ENCODE results near the gene ZP2.

Gene ZP2

GRCh38 chr16:21169249-21169981 is 42.0 kb downstream of the ZP2 start:
- Histone ChIP-seq H3K4me2 (no peak overlapping the region), H3K27ac (no peak overlapping the region), H3K9ac (no peak overlapping the region), H3K4me1 (0 out of 20 replicates have a peak, but pooled peaks cover 0 to 6% (median 0%) of the 10 kb centered on the region in 10 experiments), H4K20me1 (peaks cover 0 to 13% (median 0%) of the 10 kb centered on the region in 11 experiments; a peak in 4 of 22 replicates), H3K4me3 (no peak overlapping the region), H3K9me3 (replicated peaks in 1 of 11) (no peaks in the 10 kb centered on the region), H3K36me3 (peaks cover 59 to 88% (median 81%) of the 10 kb centered on the region in 11 experiments), H3K27me3 (no peaks in the 10 kb centered on the region)
- no peak for TF ChIP-seq Cebpa-rat (IDR thresholded peaks at IDR 0.05)

- Histone ChIP-seq H3K4me3 (no peak overlapping the region), H3K27me3 (no peaks in the 10 kb centered on the region), H3K36me3 (peaks cover 67 to 88% (median 81%) of the 10 kb centered on the region in 11 experiments), H3K4me1 (0 out of 20 replicates have a peak, but pooled peaks cover 0 to 6% (median 0%) of the 10 kb centered on the region in 10 experiments), H4K20me1 (peaks cover 0 to 21% (median 0%) of the 10 kb centered on the region in 11 experiments; a peak in 5 of 22 replicates), H3K4me2 (no peak overlapping the region), H3K9me3 (replicated peaks in 1 of 11) (no peaks in the 10 kb centered on the region), H3K27ac (no peak overlapping the region), H3K9ac (no peak overlapping the region)
- TF ChIP-seq Cebpa-rat (IDR thresholded peaks at IDR 0.05), result no peak
Observed at GRCh38 chr16:21167929-21168602, 43.3 kb downstream of the ZP2 start.

GRCh38 chr16:21167360-21167759 is 44.0 kb downstream of the ZP2 start:
- no peak for TF ChIP-seq Cebpa-rat (IDR thresholded peaks at IDR 0.05)
- H3K36me3 ChIP-seq, result peaks cover 68 to 88% (median 81%) of the 10 kb centered on the region in 11 experiments
- no peak overlapping the region for H3K9ac ChIP-seq
- no peak overlapping the region for H3K27ac ChIP-seq
- peaks cover 0 to 21% (median 0%) of the 10 kb centered on the region in 11 experiments; a peak in 5 of 22 replicates for H4K20me1 ChIP-seq
- H3K27me3 ChIP-seq, result no peaks in the 10 kb centered on the region
- H3K4me3 ChIP-seq, result no peak overlapping the region
- H3K4me2 ChIP-seq, result no peak overlapping the region
- H3K9me3 ChIP-seq (replicated peaks in 1 of 11), result no peaks in the 10 kb centered on the region
- 0 out of 20 replicates have a peak, but pooled peaks cover 0 to 6% (median 0%) of the 10 kb centered on the region in 10 experiments for H3K4me1 ChIP-seq

GRCh38 chr16:21166561-21166961 is 44.8 kb downstream of the ZP2 start:
- Histone ChIP-seq H4K20me1 (peaks cover 0 to 21% (median 0%) of the 10 kb centered on the region in 11 experiments; a peak in 5 of 22 replicates), H3K9ac (no peak overlapping the region), H3K4me1 (0 out of 20 replicates have a peak, but pooled peaks cover 0 to 6% (median 0%) of the 10 kb centered on the region in 10 experiments), H3K4me2 (no peak overlapping the region), H3K27me3 (no peaks in the 10 kb centered on the region), H3K4me3 (no peak overlapping the region), H3K36me3 (peaks cover 63 to 88% (median 79%) of the 10 kb centered on the region in 11 experiments), H3K27ac (no peak overlapping the region), H3K9me3 (replicated peaks in 1 of 11) (no peaks in the 10 kb centered on the region)
- TF ChIP-seq Cebpa-rat (IDR thresholded peaks at IDR 0.05), result no peak

- peaks cover 4 to 13% (median 8%) of the 10 kb centered on the region in 10 experiments for H3K4me1 ChIP-seq
- TF ChIP-seq Cebpa-rat (IDR thresholded peaks at IDR 0.05), result no peak
- H3K9me3 ChIP-seq (replicated peaks in 1 of 11), result no peaks in the 10 kb centered on the region
- no peak overlapping the region for H3K4me3 ChIP-seq
- no peak overlapping the region for H3K27ac ChIP-seq
- peaks cover 0 to 27% (median 5%) of the 10 kb centered on the region in 11 experiments; a peak in 7 of 22 replicates for H4K20me1 ChIP-seq
- no peaks in the 10 kb centered on the region for H3K27me3 ChIP-seq
- H3K36me3 ChIP-seq, result peaks cover 53 to 78% (median 68%) of the 10 kb centered on the region in 11 experiments
- H3K4me2 ChIP-seq, result no peak overlapping the region
- no peak overlapping the region for H3K9ac ChIP-seq
Observed at GRCh38 chr16:21164521-21165168, 46.7 kb downstream of the ZP2 start.

- no peak overlapping the region for H3K4me3 ChIP-seq
- H3K9me3 ChIP-seq (replicated peaks in 1 of 11), result no peaks in the 10 kb centered on the region
- H3K27ac ChIP-seq, result no peak overlapping the region
- no peak for TF ChIP-seq Cebpa-rat (IDR thresholded peaks at IDR 0.05)
- H4K20me1 ChIP-seq, result peaks cover 0 to 27% (median 5%) of the 10 kb centered on the region in 11 experiments; a peak in 7 of 22 replicates
- H3K9ac ChIP-seq, result no peak overlapping the region
- no peak overlapping the region for H3K4me2 ChIP-seq
- H3K36me3 ChIP-seq, result peaks cover 49 to 71% (median 63%) of the 10 kb centered on the region in 11 experiments
- peaks cover 10 to 19% (median 15%) of the 10 kb centered on the region in 10 experiments for H3K4me1 ChIP-seq
- H3K27me3 ChIP-seq, result no peaks in the 10 kb centered on the region
Observed at GRCh38 chr16:21163576-21163975, 47.8 kb downstream of the ZP2 start.

- Histone ChIP-seq H3K4me1 (peaks cover 15 to 25% (median 22%) of the 10 kb centered on the region in 10 experiments), H4K20me1 (peaks cover 0 to 27% (median 5%) of the 10 kb centered on the region in 11 experiments; a peak in 6 of 22 replicates), H3K9ac (no peak overlapping the region), H3K4me3 (no peak overlapping the region), H3K27ac (no peak overlapping the region), H3K27me3 (no peaks in the 10 kb centered on the region), H3K9me3 (replicated peaks in 1 of 11) (no peaks in the 10 kb centered on the region), H3K36me3 (peaks cover 49 to 71% (median 62%) of the 10 kb centered on the region in 11 experiments), H3K4me2 (no peak overlapping the region)
- no peak for TF ChIP-seq Cebpa-rat (IDR thresholded peaks at IDR 0.05)
Observed at GRCh38 chr16:21162661-21163151, 48.7 kb downstream of the ZP2 start.

- no peak for TF ChIP-seq Cebpa-rat (IDR thresholded peaks at IDR 0.05)
- Histone ChIP-seq H3K27ac (no peak overlapping the region), H3K9ac (no peak overlapping the region), H3K4me3 (no peak overlapping the region), H3K9me3 (replicated peaks in 1 of 11) (no peaks in the 10 kb centered on the region), H3K27me3 (no peaks in the 10 kb centered on the region), H3K36me3 (peaks cover 41 to 56% (median 52%) of the 10 kb centered on the region in 11 experiments), H3K4me2 (no peak overlapping the region), H3K4me1 (peaks cover 16 to 27% (median 23%) of the 10 kb centered on the region in 10 experiments), H4K20me1 (peaks cover 0 to 27% (median 0%) of the 10 kb centered on the region in 11 experiments; a peak in 5 of 22 replicates)
Observed at GRCh38 chr16:21161211-21161610, 50.2 kb downstream of the ZP2 start.

All from BLaER1 treated with 17β-estradiol and CSF1 and Interleukin-3, amounts not matched to agents 10 nM and 100 nM (cell line).